GM23338 (cell line): ENCODE data around the gene METTL26. TPM values are rescaled to one million over a fixed set of nuclear protein-coding genes. Genes with fewer than 3 reads are reported as not detected.

Source experiments
- ATAC-seq: fragments of 200-7000 bp; cut with Tn5 transposase; 3 replicates; pipeline ENCODE4 v1.9.1; 2020
- DNase-seq: peaks from one replicate; pipeline ENCODE4 v3.0.0-alpha.2; 2015; ENCODE audit warnings: low spot score
- H2AFZ ChIP-seq: fragments of 200-600 bp; sonication (generic); 2 replicates; pipeline ENCODE4 v1.8.0; 2016; ENCODE audit warnings: antibody characterized with exemption, mild to moderate bottlenecking, moderate library complexity
- H3F3A ChIP-seq: fragments of 200-600 bp; sonication (generic); replicated peaks from 2 replicates; pipeline ENCODE4 v1.8.0; 2017; ENCODE audit warnings: antibody characterized with exemption, mixed run types, low read depth
- H3K27ac ChIP-seq: fragments of 200-600 bp; sonication (generic); 2 replicates; pipeline ENCODE4 v1.6.1; 2016; ENCODE audit warnings: low read depth
- H3K27me3 ChIP-seq: fragments of 200-600 bp; sonication (generic); 2 replicates; pipeline ENCODE4 v1.8.0; 2016; ENCODE audit warnings: mild to moderate bottlenecking, mixed run types, moderate library complexity; ENCODE audit not compliant: insufficient read depth
- H3K36me3 ChIP-seq: fragments of 200-600 bp; sonication (generic); 2 replicates; pipeline ENCODE4 v1.8.0; 2016; ENCODE audit warnings: mild to moderate bottlenecking; ENCODE audit not compliant: insufficient read depth
- H3K4me1 ChIP-seq: fragments of 200-600 bp; sonication (generic); 2 replicates; pipeline ENCODE4 v1.8.0; 2016; ENCODE audit warnings: mild to moderate bottlenecking, moderate library complexity; ENCODE audit not compliant: insufficient read depth
- H3K4me2 ChIP-seq: fragments of 200-600 bp; sonication (generic); 2 replicates; pipeline ENCODE4 v1.7.1; 2017; ENCODE audit warnings: mixed run types
- H3K4me3 ChIP-seq: fragments of 200-600 bp; sonication (generic); 2 replicates; pipeline ENCODE4 v1.6.1; 2016; ENCODE audit warnings: mixed run types
- H3K79me2 ChIP-seq: fragments of 200-600 bp; sonication (generic); replicated peaks from 2 replicates; pipeline ENCODE4 v1.8.0; 2017; ENCODE audit warnings: mild to moderate bottlenecking; ENCODE audit not compliant: insufficient read depth
- H3K9me2 ChIP-seq: fragments of 200-600 bp; sonication (generic); 2 replicates; pipeline ENCODE4 v1.8.0; 2017; ENCODE audit not compliant: insufficient read depth
- H4K20me1 ChIP-seq: fragments of 200-600 bp; sonication (generic); replicated peaks from 2 replicates; pipeline ENCODE4 v1.8.0; 2017; ENCODE audit warnings: mild to moderate bottlenecking; ENCODE audit not compliant: insufficient read depth
- H3K27ac Mint-ChIP-seq: 2 replicates; pipeline ENCODE4 v1.8.0; 2020; ENCODE audit warnings: inconsistent platforms, mild to moderate bottlenecking, moderate library complexity, mixed read lengths
- H3K27me3 Mint-ChIP-seq: 3 replicates; pipeline ENCODE4 v1.8.0; 2022; ENCODE audit warnings: low read depth, mild to moderate bottlenecking, moderate library complexity, mixed read lengths, inconsistent platforms; ENCODE audit not compliant: insufficient read depth, poor library complexity
- H3K36me3 Mint-ChIP-seq: 3 replicates; pipeline ENCODE4 v1.8.0; 2021; ENCODE audit warnings: low read depth, mild to moderate bottlenecking, inconsistent platforms, moderate library complexity, mixed read lengths
- H3K4me1 Mint-ChIP-seq: 3 replicates; pipeline ENCODE4 v1.8.0; 2020; ENCODE audit warnings: mild to moderate bottlenecking, inconsistent platforms, mixed read lengths
- H3K4me3 Mint-ChIP-seq: 3 replicates; pipeline ENCODE4 v1.8.0; 2021; ENCODE audit warnings: moderate library complexity, mild to moderate bottlenecking, inconsistent platforms, mixed read lengths
- H3K9me3 Mint-ChIP-seq: 3 replicates; pipeline ENCODE4 v1.8.0; 2020; ENCODE audit warnings: moderate library complexity, mild to moderate bottlenecking, inconsistent platforms, mixed read lengths
- CREB1 ChIP-seq: fragments of 250-450 bp; sonication (Bioruptor Pico); IDR thresholded peaks from 2 replicates; pipeline ENCODE4 v1.5.0; 2020; ENCODE audit warnings: low read depth, mild to moderate bottlenecking, moderate library complexity
- CTCF ChIP-seq, 2 experiments: fragments of 200-600 bp in 1 of 2; sonication (generic) in 1 of 2; conservative IDR thresholded peaks; 2 replicates each; pipeline versions ENCODE4 v1.5.1 to v1.6.1; 2016 to 2017; ENCODE audit warnings: antibody characterized with exemption in 2 of 2, low read depth in 2 of 2, mild to moderate bottlenecking in 2 of 2, moderate library complexity in 1 of 2
- ETS1 ChIP-seq: IDR thresholded peaks from 2 replicates; pipeline ENCODE4 v1.6.1; 2016; ENCODE audit warnings: antibody characterized with exemption
- EZH2 ChIP-seq: fragments of 200-600 bp; sonication (generic); IDR thresholded peaks from one replicate; pipeline ENCODE4 v1.8.0; 2017; ENCODE audit warnings: antibody characterized with exemption, mild to moderate bottlenecking, low read depth; ENCODE audit not compliant: unreplicated experiment
- EZH2phosphoT487 ChIP-seq: fragments of 200-600 bp; sonication (generic); IDR thresholded peaks from one replicate; pipeline ENCODE4 v1.8.1; 2018; ENCODE audit warnings: antibody characterized with exemption; ENCODE audit not compliant: unreplicated experiment
- JUNB ChIP-seq: IDR thresholded peaks from one replicate; pipeline ENCODE4 v1.6.1; 2016; ENCODE audit warnings: antibody characterized with exemption; ENCODE audit not compliant: unreplicated experiment
- NANOG ChIP-seq: IDR thresholded peaks from 2 replicates; pipeline ENCODE4 v1.6.1; 2016; ENCODE audit warnings: antibody characterized with exemption, borderline replicate concordance
- POLR2AphosphoS5 ChIP-seq: IDR thresholded peaks from 2 replicates; pipeline ENCODE4 v1.6.1; 2016; ENCODE audit warnings: antibody characterized with exemption, low read depth
- STAT1 ChIP-seq: IDR thresholded peaks from one replicate; pipeline ENCODE4 v1.6.1; 2016; ENCODE audit warnings: antibody characterized with exemption; ENCODE audit not compliant: unreplicated experiment
- ZNF114 ChIP-seq: fragments of 250-450 bp; sonication (Bioruptor Pico); IDR thresholded peaks from 2 replicates; pipeline ENCODE4 v1.5.0; 2020; ENCODE audit warnings: mild to moderate bottlenecking, moderate library complexity
- ZNF331 ChIP-seq: fragments of 250-450 bp; sonication (Bioruptor Pico); IDR thresholded peaks from 2 replicates; pipeline ENCODE4 v1.5.0; 2020; ENCODE audit warnings: low read depth, mild to moderate bottlenecking, moderate library complexity
- polyA plus RNA-seq: library from polyadenylated mRNA; unstranded; fragments of >200 nt; fragmentation: Nextera tagmentation; extraction: Ambion mirVana; gene quantifications from 2 replicates; pipeline ENCODE4 v1.2.1, GENCODE V29; 2016
- total RNA-seq: library from RNA; depleted of rRNA; stranded (reverse); fragments of >200 nt; shearing (Covaris generic); gene quantifications from 2 replicates; pipeline ENCODE4 v1.2.3, GENCODE V29; 2014
- TF ChIP-seq, protein P1 (sequence below): IDR thresholded peaks from one replicate; pipeline ENCODE4 v1.6.1; 2018; ENCODE audit warnings: antibody characterized with exemption; ENCODE audit not compliant: unreplicated experiment
- TF ChIP-seq, protein P2 (sequence below): fragments of 250-450 bp; sonication (Bioruptor Pico); IDR thresholded peaks from 2 replicates; pipeline ENCODE4 v1.5.0; 2020; ENCODE audit warnings: mild to moderate bottlenecking, moderate library complexity

METTL26 gene
- total and polyA plus RNA-seq, 2 experiments from 2014 or later = 153 to 223 TPM

- Mint-ChIP-seq H3K36me3 (peaks cover 8% of the 10 kb centered on the region; the same call in 1 of the 3 replicates), H3K4me1 (no peaks in the 10 kb centered on the region), H3K27me3 (peaks cover 4% of the 10 kb centered on the region), H3K4me3 (no peak overlapping the region), H3K27ac (no peak overlapping the region), H3K9me3 (no peaks in the 10 kb centered on the region)
- Histone ChIP-seq H3K27me3 (no peaks in the 10 kb centered on the region), H3K9me2 (no peaks in the 10 kb centered on the region), H3K4me1 (no peaks in the 10 kb centered on the region), H3K27ac (no peak overlapping the region), H2AFZ (no peak overlapping the region), H4K20me1 (no peaks in the 10 kb centered on the region), H3K36me3 (no peaks in the 10 kb centered on the region), H3K4me2 (no peak overlapping the region), H3K79me2 (no peaks in the 10 kb centered on the region), H3K4me3 (no peak overlapping the region), H3F3A (no peaks in the 10 kb centered on the region)
- ATAC-seq = no peak
- no peak for TF ChIP-seq POLR2AphosphoS5
- no peak for TF ChIP-seq ZNF331 (CRISPR knock-in tag)
- TF ChIP-seq ZNF114 = no peak
- TF ChIP-seq, protein P1, sequence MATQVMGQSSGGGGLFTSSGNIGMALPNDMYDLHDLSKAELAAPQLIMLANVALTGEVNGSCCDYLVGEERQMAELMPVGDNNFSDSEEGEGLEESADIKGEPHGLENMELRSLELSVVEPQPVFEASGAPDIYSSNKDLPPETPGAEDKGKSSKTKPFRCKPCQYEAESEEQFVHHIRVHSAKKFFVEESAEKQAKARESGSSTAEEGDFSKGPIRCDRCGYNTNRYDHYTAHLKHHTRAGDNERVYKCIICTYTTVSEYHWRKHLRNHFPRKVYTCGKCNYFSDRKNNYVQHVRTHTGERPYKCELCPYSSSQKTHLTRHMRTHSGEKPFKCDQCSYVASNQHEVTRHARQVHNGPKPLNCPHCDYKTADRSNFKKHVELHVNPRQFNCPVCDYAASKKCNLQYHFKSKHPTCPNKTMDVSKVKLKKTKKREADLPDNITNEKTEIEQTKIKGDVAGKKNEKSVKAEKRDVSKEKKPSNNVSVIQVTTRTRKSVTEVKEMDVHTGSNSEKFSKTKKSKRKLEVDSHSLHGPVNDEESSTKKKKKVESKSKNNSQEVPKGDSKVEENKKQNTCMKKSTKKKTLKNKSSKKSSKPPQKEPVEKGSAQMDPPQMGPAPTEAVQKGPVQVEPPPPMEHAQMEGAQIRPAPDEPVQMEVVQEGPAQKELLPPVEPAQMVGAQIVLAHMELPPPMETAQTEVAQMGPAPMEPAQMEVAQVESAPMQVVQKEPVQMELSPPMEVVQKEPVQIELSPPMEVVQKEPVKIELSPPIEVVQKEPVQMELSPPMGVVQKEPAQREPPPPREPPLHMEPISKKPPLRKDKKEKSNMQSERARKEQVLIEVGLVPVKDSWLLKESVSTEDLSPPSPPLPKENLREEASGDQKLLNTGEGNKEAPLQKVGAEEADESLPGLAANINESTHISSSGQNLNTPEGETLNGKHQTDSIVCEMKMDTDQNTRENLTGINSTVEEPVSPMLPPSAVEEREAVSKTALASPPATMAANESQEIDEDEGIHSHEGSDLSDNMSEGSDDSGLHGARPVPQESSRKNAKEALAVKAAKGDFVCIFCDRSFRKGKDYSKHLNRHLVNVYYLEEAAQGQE = no peak
- no peak for TF ChIP-seq CREB1 (CRISPR knock-in tag)
- TF ChIP-seq NANOG = no peak
- TF ChIP-seq, protein P2, sequence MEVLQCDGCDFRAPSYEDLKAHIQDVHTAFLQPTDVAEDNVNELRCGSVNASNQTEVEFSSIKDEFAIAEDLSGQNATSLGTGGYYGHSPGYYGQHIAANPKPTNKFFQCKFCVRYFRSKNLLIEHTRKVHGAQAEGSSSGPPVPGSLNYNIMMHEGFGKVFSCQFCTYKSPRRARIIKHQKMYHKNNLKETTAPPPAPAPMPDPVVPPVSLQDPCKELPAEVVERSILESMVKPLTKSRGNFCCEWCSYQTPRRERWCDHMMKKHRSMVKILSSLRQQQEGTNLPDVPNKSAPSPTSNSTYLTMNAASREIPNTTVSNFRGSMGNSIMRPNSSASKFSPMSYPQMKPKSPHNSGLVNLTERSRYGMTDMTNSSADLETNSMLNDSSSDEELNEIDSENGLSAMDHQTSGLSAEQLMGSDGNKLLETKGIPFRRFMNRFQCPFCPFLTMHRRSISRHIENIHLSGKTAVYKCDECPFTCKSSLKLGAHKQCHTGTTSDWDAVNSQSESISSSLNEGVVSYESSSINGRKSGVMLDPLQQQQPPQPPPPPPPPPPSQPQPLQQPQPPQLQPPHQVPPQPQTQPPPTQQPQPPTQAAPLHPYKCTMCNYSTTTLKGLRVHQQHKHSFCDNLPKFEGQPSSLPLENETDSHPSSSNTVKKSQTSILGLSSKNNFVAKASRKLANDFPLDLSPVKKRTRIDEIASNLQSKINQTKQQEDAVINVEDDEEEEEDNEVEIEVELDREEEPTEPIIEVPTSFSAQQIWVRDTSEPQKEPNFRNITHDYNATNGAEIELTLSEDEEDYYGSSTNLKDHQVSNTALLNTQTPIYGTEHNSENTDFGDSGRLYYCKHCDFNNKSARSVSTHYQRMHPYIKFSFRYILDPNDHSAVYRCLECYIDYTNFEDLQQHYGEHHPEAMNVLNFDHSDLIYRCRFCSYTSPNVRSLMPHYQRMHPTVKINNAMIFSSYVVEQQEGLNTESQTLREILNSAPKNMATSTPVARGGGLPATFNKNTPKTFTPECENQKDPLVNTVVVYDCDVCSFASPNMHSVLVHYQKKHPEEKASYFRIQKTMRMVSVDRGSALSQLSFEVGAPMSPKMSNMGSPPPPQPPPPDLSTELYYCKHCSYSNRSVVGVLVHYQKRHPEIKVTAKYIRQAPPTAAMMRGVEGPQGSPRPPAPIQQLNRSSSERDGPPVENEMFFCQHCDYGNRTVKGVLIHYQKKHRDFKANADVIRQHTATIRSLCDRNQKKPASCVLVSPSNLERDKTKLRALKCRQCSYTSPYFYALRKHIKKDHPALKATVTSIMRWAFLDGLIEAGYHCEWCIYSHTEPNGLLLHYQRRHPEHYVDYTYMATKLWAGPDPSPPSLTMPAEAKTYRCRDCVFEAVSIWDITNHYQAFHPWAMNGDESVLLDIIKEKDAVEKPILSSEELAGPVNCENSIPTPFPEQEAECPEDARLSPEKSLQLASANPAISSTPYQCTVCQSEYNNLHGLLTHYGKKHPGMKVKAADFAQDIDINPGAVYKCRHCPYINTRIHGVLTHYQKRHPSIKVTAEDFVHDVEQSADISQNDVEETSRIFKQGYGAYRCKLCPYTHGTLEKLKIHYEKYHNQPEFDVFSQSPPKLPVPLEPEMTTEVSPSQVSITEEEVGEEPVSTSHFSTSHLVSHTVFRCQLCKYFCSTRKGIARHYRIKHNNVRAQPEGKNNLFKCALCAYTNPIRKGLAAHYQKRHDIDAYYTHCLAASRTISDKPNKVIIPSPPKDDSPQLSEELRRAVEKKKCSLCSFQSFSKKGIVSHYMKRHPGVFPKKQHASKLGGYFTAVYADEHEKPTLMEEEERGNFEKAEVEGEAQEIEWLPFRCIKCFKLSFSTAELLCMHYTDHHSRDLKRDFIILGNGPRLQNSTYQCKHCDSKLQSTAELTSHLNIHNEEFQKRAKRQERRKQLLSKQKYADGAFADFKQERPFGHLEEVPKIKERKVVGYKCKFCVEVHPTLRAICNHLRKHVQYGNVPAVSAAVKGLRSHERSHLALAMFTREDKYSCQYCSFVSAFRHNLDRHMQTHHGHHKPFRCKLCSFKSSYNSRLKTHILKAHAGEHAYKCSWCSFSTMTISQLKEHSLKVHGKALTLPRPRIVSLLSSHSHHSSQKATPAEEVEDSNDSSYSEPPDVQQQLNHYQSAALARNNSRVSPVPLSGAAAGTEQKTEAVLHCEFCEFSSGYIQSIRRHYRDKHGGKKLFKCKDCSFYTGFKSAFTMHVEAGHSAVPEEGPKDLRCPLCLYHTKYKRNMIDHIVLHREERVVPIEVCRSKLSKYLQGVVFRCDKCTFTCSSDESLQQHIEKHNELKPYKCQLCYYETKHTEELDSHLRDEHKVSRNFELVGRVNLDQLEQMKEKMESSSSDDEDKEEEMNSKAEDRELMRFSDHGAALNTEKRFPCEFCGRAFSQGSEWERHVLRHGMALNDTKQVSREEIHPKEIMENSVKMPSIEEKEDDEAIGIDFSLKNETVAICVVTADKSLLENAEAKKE = no peak
- no peak for TF ChIP-seq ETS1
- no peak for TF ChIP-seq JUNB
- TF ChIP-seq STAT1 = no peak
- TF ChIP-seq EZH2phosphoT487 = no peak
- no peak for TF ChIP-seq CTCF (conservative IDR thresholded peaks at IDR 0.05; ENCODE audit: low read depth in 2 of 2)
- TF ChIP-seq EZH2 = no peak
- DNase-seq = no peak
Observed at GRCh38 chr16:659618-660017, 23.5 kb upstream of the METTL26 start.
